C4-2B (cell line): ENCODE results near the gene MTCP1.

Source experiments
- H3K27ac ChIP-seq: fragments of 450-650 bp; 2 replicates; pipeline ENCODE4 v1.5.1; 2017
- ZFX ChIP-seq: fragments of 450-650 bp; IDR thresholded peaks from 2 replicates; pipeline ENCODE4 v1.6.1; 2017
- TF ChIP-seq, protein P1 (sequence below): fragments of 450-650 bp; conservative IDR thresholded peaks from 2 replicates; pipeline ENCODE4 v1.5.1; 2017; ENCODE audit warnings: mild to moderate bottlenecking

MTCP1 gene, protein sequence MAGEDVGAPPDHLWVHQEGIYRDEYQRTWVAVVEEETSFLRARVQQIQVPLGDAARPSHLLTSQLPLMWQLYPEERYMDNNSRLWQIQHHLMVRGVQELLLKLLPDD

DNA sequence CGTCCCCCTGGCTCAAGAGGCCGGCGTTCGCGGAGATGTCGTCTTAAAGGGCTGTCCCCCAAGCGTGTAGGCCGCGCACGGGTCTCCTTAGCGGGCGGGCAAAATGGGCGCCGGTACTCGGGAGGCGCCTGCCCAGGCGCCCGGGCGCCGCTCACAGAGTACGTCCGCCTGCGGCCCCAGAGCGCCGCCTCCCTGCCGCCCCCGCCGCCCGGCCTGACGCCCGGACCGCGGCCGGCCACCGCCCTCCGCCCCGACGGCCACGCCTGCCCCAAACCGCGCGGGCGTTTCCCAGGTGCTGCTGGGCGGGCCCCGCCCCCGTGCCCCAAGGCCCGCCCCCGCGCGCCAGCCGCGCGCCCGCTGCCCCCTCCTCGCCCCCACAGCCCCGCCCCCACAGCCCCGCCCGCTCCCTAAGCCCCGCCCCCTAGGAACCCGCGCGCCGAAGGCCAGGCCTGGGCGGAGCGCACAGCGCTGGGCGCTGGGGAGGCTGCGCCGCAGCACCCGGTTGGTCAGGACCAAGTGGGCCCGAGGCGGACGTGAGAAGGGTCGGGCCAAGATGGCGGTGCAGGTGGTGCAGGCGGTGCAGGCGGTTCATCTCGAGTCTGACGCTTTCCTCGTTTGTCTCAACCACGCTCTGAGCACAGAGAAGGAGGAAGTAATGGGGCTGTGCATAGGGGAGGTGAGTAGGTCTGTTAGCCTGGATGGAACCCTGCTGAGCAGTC is at the start of gene MTCP1, which contains the start of the genes BRCC3 and CMC4:
TSS of gene MTCP1 (minus strand) at position 162 of the 719 bp plus-strand sequence. CDS start 5,126 bp downstream, outside the sequence.
TSS of gene BRCC3 (plus strand) at position 534 of the 719 bp plus-strand sequence. CDS start at position 554, 20 bp downstream.
TSS of gene CMC4 (minus strand) at position 162 of the 719 bp plus-strand sequence. CDS start 7,113 bp downstream, outside the sequence.
- TF ChIP-seq ZFX, result no peak
- TF ChIP-seq, protein P1, sequence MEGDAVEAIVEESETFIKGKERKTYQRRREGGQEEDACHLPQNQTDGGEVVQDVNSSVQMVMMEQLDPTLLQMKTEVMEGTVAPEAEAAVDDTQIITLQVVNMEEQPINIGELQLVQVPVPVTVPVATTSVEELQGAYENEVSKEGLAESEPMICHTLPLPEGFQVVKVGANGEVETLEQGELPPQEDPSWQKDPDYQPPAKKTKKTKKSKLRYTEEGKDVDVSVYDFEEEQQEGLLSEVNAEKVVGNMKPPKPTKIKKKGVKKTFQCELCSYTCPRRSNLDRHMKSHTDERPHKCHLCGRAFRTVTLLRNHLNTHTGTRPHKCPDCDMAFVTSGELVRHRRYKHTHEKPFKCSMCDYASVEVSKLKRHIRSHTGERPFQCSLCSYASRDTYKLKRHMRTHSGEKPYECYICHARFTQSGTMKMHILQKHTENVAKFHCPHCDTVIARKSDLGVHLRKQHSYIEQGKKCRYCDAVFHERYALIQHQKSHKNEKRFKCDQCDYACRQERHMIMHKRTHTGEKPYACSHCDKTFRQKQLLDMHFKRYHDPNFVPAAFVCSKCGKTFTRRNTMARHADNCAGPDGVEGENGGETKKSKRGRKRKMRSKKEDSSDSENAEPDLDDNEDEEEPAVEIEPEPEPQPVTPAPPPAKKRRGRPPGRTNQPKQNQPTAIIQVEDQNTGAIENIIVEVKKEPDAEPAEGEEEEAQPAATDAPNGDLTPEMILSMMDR, result no peak
- peak within 1 kb of the TSS; percentile 94 for H3K27ac ChIP-seq

DNA sequence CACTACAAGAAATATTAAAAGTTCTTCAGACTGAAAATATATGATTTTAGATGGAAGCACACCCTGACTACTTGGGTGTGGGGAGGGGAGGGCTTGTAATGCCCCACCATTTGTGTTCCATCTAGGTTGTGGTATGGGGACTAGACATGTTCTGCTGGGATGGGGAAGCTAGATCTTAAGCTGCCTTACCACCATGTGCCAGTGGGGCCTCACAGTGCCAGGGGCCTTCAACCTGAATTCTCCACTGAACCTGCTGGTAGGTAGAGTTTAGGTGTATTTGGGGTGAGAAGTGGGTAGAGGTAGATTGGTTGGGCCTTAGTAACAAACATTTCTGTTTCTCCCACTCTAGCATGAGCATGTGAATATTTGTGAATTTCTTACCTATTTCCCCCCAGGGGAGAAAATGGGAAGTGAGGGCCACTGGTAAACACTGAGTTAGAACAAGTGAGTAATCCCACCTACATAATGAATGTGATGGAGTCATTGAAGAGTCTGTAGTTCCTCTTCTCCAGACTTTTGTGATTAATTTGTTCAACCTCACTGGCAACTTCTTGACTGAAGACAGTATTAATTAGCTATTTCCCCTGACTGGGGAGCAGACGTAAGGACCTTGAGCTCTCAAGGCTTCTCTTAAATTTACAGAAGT is 44.4 kb upstream of the MTCP1 start:
- no peak overlapping the region for H3K27ac ChIP-seq
- TF ChIP-seq ZFX, result no peak
- TF ChIP-seq, protein P1, result no peak

DNA sequence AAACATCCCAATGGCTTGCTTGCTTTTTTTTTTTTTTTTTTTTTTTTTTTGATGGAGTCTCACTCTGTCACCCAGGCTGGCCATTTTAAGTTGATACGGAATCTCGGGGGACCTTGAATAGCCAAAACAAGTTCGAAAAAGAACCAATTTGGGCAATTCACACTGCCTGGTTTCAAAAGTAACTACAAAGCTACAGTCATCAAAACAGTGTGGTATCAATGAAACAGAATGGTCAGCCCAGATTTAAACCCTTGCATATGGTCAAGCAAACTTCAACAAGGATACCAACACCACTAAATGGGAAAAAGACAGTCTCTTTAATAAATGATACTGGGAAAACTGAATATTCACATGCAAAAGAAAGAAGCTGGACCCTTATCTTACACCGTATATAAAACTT is 42.2 kb upstream of the MTCP1 start:
- no peak for TF ChIP-seq ZFX
- TF ChIP-seq, protein P1, result no peak
- no peak overlapping the region for H3K27ac ChIP-seq

DNA sequence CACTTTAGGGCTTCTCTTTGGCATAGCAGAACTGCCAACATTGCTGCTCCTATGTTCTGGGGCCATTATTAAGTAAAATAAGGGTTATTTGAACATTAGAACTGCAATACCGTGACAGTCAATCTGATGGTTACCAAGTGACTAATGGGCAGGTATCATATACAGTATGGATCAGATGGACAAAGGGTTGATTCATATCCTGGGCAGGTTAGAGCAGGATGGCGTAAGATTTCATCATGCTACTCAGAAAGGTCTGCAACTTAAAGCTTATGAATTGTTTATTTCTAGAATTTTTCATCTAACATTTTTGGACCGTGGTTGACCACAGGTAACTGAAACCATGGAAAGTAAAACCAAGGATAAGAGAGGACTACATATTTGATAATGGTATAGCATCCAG is 41.2 kb upstream of the MTCP1 start:
- TF ChIP-seq ZFX, result no peak
- TF ChIP-seq, protein P1, result no peak

DNA sequence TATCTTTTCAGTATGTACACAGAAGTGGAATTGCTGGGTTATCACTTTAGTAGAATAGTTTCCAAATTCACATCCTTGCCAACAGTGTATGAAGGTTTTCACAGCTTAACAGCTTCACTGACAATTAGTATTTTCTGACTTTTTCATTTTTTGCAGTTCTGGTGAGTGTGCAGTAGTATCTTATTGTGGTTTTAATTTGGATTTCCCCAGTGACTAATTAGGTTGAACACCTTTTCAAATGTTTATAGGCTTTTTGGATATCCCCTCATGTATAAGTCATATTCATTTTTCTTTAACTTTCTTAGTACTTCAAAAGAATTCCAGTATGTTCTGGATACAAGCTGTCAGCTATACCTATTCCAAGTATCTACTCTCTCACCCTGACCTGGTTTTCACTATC is 37.5 kb upstream of the MTCP1 start:
- no peak overlapping the region for H3K27ac ChIP-seq
- TF ChIP-seq, protein P1, result no peak
- no peak for TF ChIP-seq ZFX

More for the DNA sequence above, 41.2 kb upstream of the MTCP1 start:
- H3K27ac ChIP-seq, result no peak overlapping the region

DNA sequence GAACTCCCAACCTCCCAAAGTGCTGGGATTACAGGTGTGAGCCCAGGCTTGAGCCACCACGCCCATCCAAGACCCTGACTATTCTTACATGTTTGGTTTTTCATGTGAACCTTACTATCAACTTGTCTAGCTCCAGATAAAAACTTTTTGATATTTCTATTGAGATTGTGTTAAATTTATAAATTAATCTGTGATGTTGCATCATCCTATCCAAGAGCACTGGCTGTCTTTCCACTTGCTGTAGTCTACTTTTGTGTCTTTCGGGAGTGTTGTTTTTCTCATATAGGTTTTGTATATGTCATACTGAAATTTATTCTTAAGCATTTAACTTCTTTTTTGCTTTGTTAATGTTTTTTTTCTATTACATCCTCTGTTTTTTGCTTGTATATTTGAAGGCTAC is 35.0 kb upstream of the MTCP1 start:
- TF ChIP-seq, protein P1, result no peak
- no peak for TF ChIP-seq ZFX
- H3K27ac ChIP-seq, result no peak overlapping the region
